T-helper 2 cell treated with Interferon-gamma antibody and Interleukin-4, amounts not matched to agents 5 μg/mL and 100 μg/mL, for 36 hours (primary cell): ENCODE data around the gene CD59.
"Not testable (repeated sequence)": the region's sequence is repeated elsewhere in the genome, so short reads cannot be mapped to it uniquely, and the experiment has no call there.

ENCODE experiments used
- DNase-seq: peaks from one replicate; pipeline ENCODE4 v3.0.0; 2021; ENCODE audit warnings: low spot score
- H3K27ac Mint-ChIP-seq: one replicate; pipeline ENCODE4 v1.8.0; 2021; ENCODE audit warnings: mild to moderate bottlenecking, mixed read lengths
- H3K27me3 Mint-ChIP-seq: one replicate; pipeline ENCODE4 v1.8.0; 2021; ENCODE audit warnings: low read depth, mixed read lengths
- H3K36me3 Mint-ChIP-seq: one replicate; pipeline ENCODE4 v1.8.0; 2021; ENCODE audit warnings: low read depth, mixed read lengths
- H3K4me1 Mint-ChIP-seq: one replicate; pipeline ENCODE4 v1.8.0; 2021; ENCODE audit warnings: low read depth, mixed read lengths
- H3K4me3 Mint-ChIP-seq: one replicate; pipeline ENCODE4 v1.8.0; 2022; ENCODE audit warnings: mild to moderate bottlenecking, moderate library complexity, mixed read lengths
- H3K9me3 Mint-ChIP-seq: one replicate; pipeline ENCODE4 v1.8.0; 2021; ENCODE audit warnings: mixed read lengths

Gene CD59

DNA sequence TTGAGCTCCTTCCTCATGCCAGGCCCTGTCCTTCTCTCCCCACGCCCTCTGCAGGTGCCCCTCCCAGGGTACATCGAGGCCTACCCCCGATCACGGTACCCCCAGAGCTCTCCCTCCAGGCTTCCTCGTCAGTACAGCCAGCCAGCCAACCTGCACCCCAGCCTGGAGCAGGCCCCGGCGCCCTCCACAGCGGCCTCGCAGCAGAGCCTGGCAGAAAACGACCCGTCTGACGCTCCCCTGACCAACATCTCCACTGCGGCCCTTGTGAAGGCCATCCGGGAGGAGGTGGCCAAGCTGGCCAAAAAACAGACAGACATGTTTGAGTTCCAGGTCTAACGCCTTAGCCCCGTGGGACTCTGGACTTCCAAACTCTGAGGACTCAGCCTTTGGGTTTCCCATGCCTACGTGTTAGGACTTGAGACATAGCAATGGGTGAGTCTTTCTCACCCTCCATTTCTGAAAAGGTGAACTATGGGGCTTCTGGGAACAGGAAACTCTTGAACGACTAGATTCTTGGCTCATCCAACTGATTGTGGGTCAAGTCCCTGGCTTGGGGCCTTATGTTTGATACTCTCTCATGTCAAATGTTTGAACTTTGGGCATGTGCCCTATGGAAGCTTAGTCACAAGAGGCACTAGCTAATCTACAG lies 68.3 kb downstream of the CD59 start:
- H3K4me1 Mint-ChIP-seq, result peaks cover 13% of the 10 kb centered on the region
- H3K9me3 Mint-ChIP-seq, result no peaks in the 10 kb centered on the region
- no peak overlapping the region for H3K4me3 Mint-ChIP-seq
- no peak for DNase-seq
- H3K27ac Mint-ChIP-seq, result no peak overlapping the region
- no peaks in the 10 kb centered on the region for H3K36me3 Mint-ChIP-seq
- H3K27me3 Mint-ChIP-seq, result peaks cover 2% of the 10 kb centered on the region

DNA sequence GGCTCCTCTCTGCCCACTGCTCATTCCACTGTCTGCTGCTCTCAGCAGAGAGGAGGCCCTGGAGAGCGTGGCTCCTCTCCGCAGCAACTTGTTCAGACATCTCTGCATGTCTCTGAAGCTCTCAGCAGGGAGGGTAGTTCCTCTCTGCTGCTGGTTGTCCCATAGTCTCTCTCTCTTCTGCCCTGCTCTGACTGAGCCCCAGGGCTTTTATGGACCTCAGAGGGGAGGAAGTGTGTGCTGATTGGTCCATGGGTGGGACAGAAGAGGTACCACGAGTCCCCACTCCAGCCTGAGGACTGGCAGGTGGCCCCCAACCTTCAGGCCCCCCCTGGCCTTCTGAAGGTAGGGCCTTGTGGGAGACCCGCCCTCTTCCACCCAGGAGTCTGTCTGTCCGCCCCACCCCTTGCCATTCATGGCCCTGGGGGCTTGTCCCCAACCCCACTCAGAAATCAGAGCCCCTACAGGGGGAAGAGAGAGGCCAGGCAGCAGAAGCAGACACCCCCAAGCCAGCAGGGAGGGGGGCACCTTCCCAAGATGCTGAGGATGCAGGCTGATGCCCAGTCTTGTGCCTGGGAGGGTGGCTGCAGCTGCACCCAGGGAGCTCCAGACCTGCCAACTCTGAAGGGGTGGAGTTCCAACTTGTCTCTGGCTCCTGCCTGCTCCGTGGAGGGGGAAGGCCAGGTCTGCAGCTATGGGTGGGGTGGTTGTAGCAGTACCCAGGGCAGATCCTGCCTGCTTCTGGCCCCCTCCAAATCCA lies 70.7 kb downstream of the CD59 start:
- no peak overlapping the region for H3K27ac Mint-ChIP-seq
- H3K27me3 Mint-ChIP-seq, result peaks cover 4% of the 10 kb centered on the region
- H3K4me3 Mint-ChIP-seq, result no peak overlapping the region
- H3K9me3 Mint-ChIP-seq, result no peaks in the 10 kb centered on the region
- H3K36me3 Mint-ChIP-seq, result no peaks in the 10 kb centered on the region
- DNase-seq, result no peak
- H3K4me1 Mint-ChIP-seq, result peaks cover 5% of the 10 kb centered on the region

DNA sequence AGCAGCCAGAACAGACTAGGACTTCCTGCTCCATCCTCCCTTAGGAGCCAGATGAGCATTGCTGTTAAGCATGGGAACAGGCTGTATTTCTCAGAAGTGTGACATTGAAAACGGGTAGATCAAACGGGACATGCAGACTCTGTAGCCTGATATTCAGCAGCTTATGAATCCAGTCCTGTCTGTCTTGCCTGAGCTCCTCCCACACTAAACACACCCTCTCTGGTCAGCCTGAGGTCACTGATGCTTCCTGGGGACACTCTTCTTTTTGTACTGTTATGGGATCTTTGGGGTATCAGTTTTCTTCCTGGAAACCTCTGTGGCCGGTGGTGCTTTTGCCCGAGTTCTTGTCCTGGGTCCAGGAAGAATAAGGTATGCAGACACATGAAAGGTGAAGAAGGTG lies 71.4 kb downstream of the CD59 start:
- H3K27ac Mint-ChIP-seq, result no peak overlapping the region
- no peak for DNase-seq
- no peaks in the 10 kb centered on the region for H3K36me3 Mint-ChIP-seq

DNA sequence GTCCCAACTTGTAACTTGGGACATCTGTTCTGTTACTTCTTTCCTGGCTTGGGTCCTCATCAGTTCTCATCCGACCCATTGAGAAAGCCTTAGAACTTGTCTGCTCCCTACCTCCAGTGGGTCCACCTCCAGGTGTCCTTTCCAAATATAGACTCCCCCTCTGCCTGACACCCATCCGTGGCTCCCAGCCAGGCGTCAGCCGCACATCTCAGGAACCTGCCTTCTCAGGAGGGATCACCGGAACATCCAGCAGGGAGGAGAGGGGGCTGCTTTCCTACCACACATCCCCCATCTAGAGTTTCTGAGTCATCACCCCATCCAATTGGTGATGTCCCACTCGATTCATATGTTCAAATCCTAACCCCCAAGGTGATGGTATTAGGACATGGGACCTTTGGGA lies 72.1 kb downstream of the CD59 start:
- H3K27me3 Mint-ChIP-seq, result peaks cover 4% of the 10 kb centered on the region
- H3K27ac Mint-ChIP-seq, result no peak overlapping the region
- no peaks in the 10 kb centered on the region for H3K9me3 Mint-ChIP-seq
- H3K4me1 Mint-ChIP-seq, result no peaks in the 10 kb centered on the region
- no peaks in the 10 kb centered on the region for H3K36me3 Mint-ChIP-seq
- no peak overlapping the region for H3K4me3 Mint-ChIP-seq
- DNase-seq, result no peak

More for the DNA sequence above, 71.4 kb downstream of the CD59 start:
- H3K4me1 Mint-ChIP-seq, result no peaks in the 10 kb centered on the region
- H3K4me3 Mint-ChIP-seq, result no peak overlapping the region
- no peaks in the 10 kb centered on the region for H3K9me3 Mint-ChIP-seq
- peaks cover 4% of the 10 kb centered on the region for H3K27me3 Mint-ChIP-seq

DNA sequence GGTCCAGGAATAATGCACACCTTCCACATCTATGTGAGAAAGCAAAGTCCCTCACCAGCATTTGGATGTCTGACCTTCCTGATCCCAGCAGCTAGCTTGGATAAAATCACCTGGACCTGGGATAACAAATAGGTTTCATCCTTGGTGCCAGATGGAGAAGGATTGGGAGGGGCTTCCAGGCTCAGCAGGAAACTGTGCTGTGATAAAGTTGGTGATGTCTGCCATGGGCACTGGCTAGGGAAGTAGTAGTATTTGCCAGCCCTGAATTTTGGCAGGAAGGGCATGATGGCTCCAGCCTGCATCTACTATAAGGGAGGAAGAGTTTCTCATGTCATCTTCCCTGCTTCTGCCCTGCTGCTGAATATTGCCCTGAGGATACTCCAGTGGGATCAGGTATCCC lies 73.1 kb downstream of the CD59 start:
- peaks cover 4% of the 10 kb centered on the region for H3K27me3 Mint-ChIP-seq
- no peaks in the 10 kb centered on the region for H3K36me3 Mint-ChIP-seq
- H3K27ac Mint-ChIP-seq, result no peak overlapping the region
- H3K9me3 Mint-ChIP-seq, result no peaks in the 10 kb centered on the region
- H3K4me1 Mint-ChIP-seq, result no peaks in the 10 kb centered on the region
- no peak for DNase-seq
- H3K4me3 Mint-ChIP-seq, result no peak overlapping the region

DNA sequence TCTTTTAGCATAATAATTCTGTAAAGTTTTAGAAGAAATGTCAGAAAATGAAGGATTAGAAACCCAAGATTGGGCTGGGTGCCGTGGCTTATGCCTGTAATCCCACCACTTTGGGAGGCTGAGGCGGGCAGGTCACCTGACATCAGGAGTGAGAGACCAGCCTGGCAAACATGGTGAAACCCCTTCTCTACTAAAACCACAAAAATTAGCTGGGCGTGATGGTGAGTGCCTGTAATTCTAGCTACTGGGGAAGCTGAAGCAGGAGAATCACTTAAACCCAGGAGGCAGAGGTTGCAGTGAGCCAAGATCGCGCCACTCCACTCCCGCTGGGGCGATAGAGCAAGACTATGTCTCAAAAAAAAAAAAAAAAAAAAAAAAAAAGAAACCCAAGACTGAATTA lies 74.7 kb downstream of the CD59 start:
- H3K4me1 Mint-ChIP-seq, DNase-seq, H3K27ac Mint-ChIP-seq, H3K27me3 Mint-ChIP-seq, H3K9me3 Mint-ChIP-seq, H3K36me3 Mint-ChIP-seq, H3K4me3 Mint-ChIP-seq: not testable (repeated sequence)

DNA sequence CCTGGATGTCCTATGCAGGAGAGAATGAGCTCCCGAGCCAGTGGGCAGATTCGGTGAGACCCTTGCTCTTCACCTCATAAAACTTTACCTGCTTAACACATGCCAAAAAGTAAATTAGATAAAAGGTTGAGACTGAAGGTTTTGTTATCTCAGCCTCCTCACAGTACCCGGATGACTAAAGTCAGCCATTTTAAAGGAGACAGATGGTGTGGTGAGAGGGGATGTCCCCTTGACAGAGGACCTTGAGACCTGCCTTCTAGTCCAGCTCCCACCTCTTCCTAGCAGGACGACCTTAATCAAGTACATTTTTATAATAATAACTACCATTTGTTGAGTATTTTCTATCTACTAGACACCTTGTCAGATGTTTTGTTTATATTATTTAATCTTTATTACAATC lies 75.3 kb downstream of the CD59 start:
- DNase-seq, result no peak
- no peaks in the 10 kb centered on the region for H3K36me3 Mint-ChIP-seq
- no peak overlapping the region for H3K27ac Mint-ChIP-seq

DNA sequence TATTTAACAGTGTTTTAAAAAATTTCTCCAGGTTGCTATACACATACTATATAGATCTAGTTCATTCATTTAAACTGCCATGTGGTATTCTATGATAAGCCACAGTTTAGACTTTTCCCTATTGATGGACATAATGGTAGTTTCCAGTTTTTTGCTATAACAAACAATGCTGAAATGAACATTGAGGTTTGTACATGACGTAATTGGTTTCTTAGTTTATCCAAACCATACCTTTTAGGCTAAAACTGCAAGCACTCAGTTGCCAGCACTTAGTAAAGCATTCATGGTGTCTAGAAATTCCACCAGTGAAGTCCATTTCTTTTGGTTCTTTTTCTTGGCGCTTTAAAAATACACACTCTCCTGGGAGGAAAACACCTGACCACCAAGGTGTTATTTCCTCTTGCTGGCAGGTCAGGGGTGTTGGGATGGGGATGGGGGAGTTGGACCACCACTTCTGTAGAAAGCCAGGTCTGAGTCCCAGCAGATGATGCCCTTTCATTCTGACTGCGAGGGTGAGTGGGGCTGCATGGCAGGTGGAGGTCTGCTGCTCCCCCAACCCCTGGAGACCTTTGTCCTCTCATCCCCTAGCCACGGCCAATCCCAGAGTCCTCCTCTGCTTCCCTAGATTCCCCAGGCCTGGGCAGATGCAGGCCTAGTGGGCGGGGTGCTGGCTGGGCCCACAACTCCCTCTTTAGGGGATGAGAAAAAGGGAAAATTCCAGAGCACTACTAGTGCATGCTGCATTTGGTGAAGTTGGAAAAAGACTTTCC lies 76.7 kb downstream of the CD59 start:
- Mint-ChIP-seq H3K36me3 (no peaks in the 10 kb centered on the region), H3K9me3 (no peaks in the 10 kb centered on the region)

More for the DNA sequence above, 75.3 kb downstream of the CD59 start:
- no peaks in the 10 kb centered on the region for H3K9me3 Mint-ChIP-seq
- no peak overlapping the region for H3K4me3 Mint-ChIP-seq
- H3K27me3 Mint-ChIP-seq, result peaks cover 4% of the 10 kb centered on the region
- H3K4me1 Mint-ChIP-seq, result no peaks in the 10 kb centered on the region

DNA sequence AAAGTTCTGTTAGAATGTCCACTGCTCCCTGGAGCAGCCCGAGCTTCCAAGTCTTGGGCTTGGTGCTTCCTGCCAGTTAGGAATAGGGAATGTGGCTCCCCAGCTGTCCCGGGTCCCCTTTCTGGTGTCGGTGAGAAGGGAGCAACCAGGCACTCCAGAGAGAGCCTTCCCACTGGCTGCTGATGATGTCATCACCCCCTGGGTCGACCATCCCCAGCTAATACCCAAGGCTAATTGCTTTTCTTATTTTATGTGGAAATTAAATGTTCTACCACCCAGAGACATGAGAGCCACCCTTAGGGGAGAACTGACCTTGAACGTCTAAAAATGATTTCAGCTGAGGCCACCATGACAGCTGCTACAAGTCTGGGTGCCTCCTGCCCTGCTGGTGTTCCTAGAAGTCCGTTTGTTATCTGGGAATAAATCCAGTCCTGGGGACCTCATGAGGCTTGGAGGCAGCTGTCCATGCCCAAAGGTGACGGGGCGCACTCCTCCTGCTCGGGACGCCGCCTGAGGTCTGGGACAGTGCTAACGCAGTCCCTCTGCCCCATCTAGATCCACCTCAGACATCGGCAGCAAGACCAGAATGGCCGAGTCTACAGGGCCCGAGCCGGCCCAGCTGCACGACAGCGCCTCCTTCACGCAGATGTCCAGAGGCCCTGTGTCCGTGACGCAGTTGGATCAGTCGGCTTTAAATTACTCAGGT lies 77.9 kb downstream of the CD59 start:
- Mint-ChIP-seq H3K9me3 (no peaks in the 10 kb centered on the region), H3K27me3 (peaks cover 7% of the 10 kb centered on the region), H3K4me1 (no peaks in the 10 kb centered on the region), H3K4me3 (no peak overlapping the region), H3K36me3 (no peaks in the 10 kb centered on the region), H3K27ac (no peak overlapping the region)
- DNase-seq, result no peak

More for the DNA sequence above, 76.7 kb downstream of the CD59 start:
- Mint-ChIP-seq H3K27ac (no peak overlapping the region), H3K27me3 (peaks cover 4% of the 10 kb centered on the region), H3K4me3 (no peak overlapping the region), H3K4me1 (no peaks in the 10 kb centered on the region)
- DNase-seq, result no peak

DNA sequence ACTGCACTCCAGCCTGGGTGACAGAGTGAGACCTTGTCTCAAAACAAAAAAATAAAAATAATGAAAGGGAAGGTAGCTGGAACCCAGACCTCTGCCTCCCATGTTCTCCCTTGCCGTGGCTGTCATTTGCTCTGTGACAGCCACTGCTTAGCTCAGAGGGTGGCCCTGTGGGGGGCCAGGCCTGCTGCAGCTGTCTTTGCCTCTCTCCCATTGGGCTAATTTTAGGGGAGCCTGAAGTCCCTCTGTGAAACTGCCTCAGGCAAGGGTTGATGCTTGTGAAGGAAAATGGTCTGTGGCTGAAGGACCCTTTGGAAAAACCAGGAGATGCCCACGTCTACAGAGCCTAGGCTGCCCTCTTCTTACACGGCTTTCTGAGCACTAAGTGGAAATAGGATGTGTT lies 78.5 kb downstream of the CD59 start:
- no peak overlapping the region for H3K4me3 Mint-ChIP-seq
- H3K9me3 Mint-ChIP-seq, result no peaks in the 10 kb centered on the region
- H3K27ac Mint-ChIP-seq, result no peak overlapping the region
- H3K36me3 Mint-ChIP-seq, result no peaks in the 10 kb centered on the region
- DNase-seq, result no peak
- H3K4me1 Mint-ChIP-seq, result no peaks in the 10 kb centered on the region
- peaks cover 6% of the 10 kb centered on the region for H3K27me3 Mint-ChIP-seq

DNA sequence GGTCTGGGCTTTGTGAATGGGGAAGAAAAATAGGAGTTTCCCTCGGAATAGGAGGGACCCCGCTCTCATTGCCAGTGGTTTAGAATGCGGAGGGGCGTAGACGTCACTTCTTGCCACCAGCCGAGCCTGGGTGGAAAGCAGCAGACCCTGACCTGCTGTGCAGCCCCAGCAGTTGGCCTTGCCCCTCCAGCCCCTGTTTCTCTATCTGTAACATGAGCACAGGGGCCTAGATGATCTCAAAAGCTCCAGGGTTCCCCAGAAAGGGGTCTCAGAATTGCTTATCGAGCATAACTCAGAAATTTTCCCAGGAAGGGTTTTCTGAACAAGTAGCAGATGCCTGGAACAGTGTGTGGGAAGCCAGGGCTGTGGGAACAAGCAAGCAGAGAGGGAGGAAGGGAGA lies 79.5 kb downstream of the CD59 start:
- H3K27me3 Mint-ChIP-seq, result peaks cover 5% of the 10 kb centered on the region

DNA sequence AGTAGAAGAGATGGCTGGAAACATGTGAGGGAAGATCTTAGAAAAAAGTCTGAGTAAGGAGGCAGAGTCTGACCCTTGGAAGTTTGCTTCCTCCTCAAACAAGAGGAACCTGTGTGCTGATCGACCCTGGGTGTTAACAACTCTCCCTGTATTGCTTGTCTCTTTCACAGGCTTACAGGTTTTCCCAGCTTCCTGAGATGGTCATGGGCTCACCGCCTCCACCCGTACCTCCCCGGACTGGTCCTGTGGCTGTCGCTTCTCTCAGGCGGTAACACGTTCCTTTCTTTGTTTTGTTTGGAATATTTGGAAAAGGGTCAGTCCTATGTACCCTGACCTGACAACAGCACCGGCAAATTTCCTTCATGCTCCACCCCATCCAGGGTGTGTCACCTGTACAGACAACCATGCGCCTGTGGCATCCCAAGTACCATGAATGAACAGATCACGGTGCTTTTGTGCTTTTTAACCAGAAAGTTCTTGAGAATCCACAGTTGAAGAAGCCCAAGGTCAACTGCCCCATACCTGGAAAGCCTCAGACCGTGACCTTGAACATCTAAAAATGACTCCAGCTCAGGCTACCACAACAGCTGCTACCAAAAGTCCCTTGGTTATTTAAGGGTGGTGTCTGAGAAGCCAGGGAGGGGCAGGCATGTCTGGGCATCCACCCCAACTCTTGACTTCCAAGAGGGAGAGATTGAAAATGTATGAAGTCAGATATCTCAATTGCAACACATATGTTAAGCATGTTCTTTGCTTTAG lies 80.2 kb downstream of the CD59 start:
- H3K4me1 Mint-ChIP-seq, result no peaks in the 10 kb centered on the region
- no peak for DNase-seq

More for the DNA sequence above, 79.5 kb downstream of the CD59 start:
- no peak overlapping the region for H3K4me3 Mint-ChIP-seq
- H3K36me3 Mint-ChIP-seq, result no peaks in the 10 kb centered on the region
- no peaks in the 10 kb centered on the region for H3K9me3 Mint-ChIP-seq
- no peak for DNase-seq
- no peaks in the 10 kb centered on the region for H3K4me1 Mint-ChIP-seq
- no peak overlapping the region for H3K27ac Mint-ChIP-seq

DNA sequence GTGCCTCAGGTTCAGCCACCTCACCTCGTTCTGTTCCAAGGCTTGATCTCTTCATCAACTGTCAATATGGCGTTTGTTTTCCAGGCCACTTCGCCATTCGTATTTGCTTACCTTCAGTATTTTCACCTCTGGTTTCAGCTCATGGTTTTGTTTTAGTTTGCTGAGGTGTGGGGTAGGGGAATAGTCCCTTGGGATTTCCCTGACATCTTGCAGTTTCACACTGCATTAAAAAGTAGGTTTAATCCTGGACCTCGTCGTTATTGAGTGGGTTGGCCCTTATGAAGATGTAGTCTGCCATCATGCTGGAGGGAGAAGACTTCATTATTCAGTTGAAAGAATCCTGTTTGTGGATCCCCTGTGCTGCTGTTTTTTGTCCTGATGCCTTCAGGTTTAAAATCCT lies 81.6 kb downstream of the CD59 start:
- Mint-ChIP-seq H3K36me3 (no peaks in the 10 kb centered on the region), H3K27me3 (peaks cover 11% of the 10 kb centered on the region), H3K9me3 (no peaks in the 10 kb centered on the region), H3K4me1 (no peaks in the 10 kb centered on the region), H3K27ac (no peak overlapping the region), H3K4me3 (no peak overlapping the region)
- no peak for DNase-seq

More for the DNA sequence above, 80.2 kb downstream of the CD59 start:
- Mint-ChIP-seq H3K4me3 (no peak overlapping the region), H3K27me3 (peaks cover 5% of the 10 kb centered on the region), H3K36me3 (no peaks in the 10 kb centered on the region), H3K9me3 (no peaks in the 10 kb centered on the region), H3K27ac (no peak overlapping the region)
